ENCODE data around the gene IFITM2. TPM values are rescaled to one million over a fixed set of nuclear protein-coding genes. Genes with fewer than 3 reads are reported as not detected.
A peak's percentile ranks its signal among the peaks of the same experiment; 100 is the strongest.
"Not testable (repeated sequence)": the region's sequence is repeated elsewhere in the genome, so short reads cannot be mapped to it uniquely, and the experiment has no call there.

The IFITM2 gene
- total RNA-seq, 1 donor from 2014 or later: 780 TPM

DNA sequence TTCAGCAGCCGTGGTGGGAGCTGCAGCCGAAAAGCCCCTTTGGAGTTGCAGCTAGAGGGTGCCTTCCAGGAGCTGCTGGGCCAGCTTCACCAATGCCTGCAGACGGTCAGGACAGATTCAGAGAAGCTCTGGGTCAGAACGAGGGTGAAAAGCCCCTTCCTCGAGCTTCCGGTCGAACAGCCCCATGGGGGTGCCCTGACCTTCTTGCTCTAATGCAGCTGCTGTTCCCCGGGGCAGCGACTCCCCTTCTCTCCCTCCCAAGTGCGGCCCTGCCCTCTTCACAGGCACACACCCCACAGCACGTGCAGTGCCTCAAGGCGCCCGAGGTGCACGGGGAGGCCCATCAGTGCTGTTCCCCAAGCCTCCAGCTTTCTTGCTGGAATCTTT lies 22.7 kb downstream of the IFITM2 start:
- no peak for DNase-seq (ENCODE audit: extremely low spot score in 2 of 2)
- H3K36me3 ChIP-seq: no peaks in the 10 kb centered on the region
- H3K4me1 ChIP-seq: peaks cover 44% of the 10 kb centered on the region
- intact Hi-C loops (cut with DNase I): no loop called here
- no peak overlapping the region for H3K4me3 ChIP-seq
- H3K27ac ChIP-seq: no peak overlapping the region
- H3K9me3 ChIP-seq: no peaks in the 10 kb centered on the region
- TF ChIP-seq POLR2A (IDR thresholded peaks at IDR 0.05) (no peak), POLR2AphosphoS5 (IDR thresholded peaks at IDR 0.05; ENCODE audit: insufficient read depth in 1 of 2, low read depth in 1 of 2) (no peak)
- TF ChIP-seq, protein P1, sequence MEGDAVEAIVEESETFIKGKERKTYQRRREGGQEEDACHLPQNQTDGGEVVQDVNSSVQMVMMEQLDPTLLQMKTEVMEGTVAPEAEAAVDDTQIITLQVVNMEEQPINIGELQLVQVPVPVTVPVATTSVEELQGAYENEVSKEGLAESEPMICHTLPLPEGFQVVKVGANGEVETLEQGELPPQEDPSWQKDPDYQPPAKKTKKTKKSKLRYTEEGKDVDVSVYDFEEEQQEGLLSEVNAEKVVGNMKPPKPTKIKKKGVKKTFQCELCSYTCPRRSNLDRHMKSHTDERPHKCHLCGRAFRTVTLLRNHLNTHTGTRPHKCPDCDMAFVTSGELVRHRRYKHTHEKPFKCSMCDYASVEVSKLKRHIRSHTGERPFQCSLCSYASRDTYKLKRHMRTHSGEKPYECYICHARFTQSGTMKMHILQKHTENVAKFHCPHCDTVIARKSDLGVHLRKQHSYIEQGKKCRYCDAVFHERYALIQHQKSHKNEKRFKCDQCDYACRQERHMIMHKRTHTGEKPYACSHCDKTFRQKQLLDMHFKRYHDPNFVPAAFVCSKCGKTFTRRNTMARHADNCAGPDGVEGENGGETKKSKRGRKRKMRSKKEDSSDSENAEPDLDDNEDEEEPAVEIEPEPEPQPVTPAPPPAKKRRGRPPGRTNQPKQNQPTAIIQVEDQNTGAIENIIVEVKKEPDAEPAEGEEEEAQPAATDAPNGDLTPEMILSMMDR (IDR thresholded peaks at IDR 0.05): no peak
- no peaks in the 10 kb centered on the region for H3K27me3 ChIP-seq

DNA sequence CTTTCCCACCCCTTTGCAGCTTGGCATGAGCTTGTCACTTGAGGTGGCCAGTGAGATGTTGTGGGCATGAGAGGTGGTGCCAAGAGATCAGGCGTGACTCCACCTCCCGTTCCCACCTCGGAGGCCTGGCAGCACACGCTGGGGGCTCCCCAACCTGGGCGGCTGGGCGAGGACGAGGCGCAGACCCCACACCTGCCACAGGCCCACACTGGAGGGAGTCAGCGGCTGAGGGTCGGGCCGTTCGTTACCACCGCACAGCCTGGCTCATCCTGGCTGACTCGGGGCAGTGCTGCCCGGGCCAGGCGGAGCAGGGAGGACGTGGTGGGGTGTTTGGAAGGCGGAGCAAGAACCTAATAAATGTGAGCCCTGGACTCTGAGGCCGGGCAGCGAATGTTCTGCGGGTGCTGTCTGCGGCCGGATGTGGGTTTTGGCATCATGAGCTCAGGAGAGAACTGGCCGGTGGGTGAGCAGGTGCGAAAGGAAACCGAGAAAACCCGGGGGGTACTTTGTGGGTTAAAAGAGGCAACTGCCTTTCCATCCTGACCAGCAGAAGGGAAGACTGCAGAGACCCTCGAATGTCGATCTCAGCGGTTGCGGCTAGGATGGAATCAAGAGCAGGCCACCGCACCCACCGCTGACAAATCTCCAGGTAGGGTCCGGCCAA lies 23.2 kb downstream of the IFITM2 start:
- peaks cover 45% of the 10 kb centered on the region for H3K4me1 ChIP-seq
- no peak overlapping the region for H3K27ac ChIP-seq
- intact Hi-C loops (cut with DNase I): no loop called here
- TF ChIP-seq POLR2AphosphoS5 (IDR thresholded peaks at IDR 0.05; ENCODE audit: insufficient read depth in 1 of 2, low read depth in 1 of 2) (no peak), POLR2A (IDR thresholded peaks at IDR 0.05) (no peak)
- TF ChIP-seq, protein P1 (IDR thresholded peaks at IDR 0.05): no peak
- no peak for DNase-seq (ENCODE audit: extremely low spot score in 2 of 2)
- H3K36me3 ChIP-seq: no peaks in the 10 kb centered on the region
- no peaks in the 10 kb centered on the region for H3K9me3 ChIP-seq
- no peaks in the 10 kb centered on the region for H3K27me3 ChIP-seq
- no peak overlapping the region for H3K4me3 ChIP-seq

DNA sequence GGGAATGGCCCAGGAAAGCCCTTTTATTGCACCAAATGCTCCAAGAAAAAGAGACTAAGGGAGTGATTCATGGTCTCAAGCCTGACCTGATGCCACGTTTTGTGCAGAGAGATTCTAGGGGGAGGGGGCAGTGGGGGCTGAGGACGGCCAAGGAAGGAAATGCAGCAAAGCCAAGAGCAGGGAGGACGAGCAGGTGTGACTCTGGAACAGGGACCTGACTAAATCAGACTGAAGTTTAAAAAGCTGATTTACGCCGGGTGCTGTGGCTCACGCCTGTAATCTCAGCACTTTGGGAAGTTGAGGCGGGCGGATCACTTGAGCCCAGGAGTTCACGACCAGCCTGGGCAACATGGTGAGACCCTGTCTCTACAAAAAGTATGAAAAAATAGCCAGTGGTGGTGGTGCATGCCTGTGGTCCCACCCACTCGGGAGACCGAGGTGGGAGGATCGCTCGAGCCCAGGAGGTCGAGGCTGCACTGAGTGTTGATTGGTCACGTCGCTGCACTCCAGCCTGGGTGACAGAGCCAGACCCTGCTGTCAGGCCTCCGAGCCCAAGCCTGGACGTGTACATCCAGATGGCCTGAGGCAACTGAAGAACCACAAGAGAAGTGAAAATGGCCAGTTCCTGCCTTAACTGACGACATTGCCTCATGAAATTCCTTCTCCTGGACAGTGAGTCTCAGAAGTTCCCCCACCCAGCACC lies 23.9 kb downstream of the IFITM2 start:
- H3K27me3 ChIP-seq: no peaks in the 10 kb centered on the region
- H3K9me3 ChIP-seq: no peaks in the 10 kb centered on the region
- peaks cover 45% of the 10 kb centered on the region for H3K4me1 ChIP-seq
- no peak for DNase-seq (ENCODE audit: extremely low spot score in 2 of 2)
- H3K36me3 ChIP-seq: no peaks in the 10 kb centered on the region
- intact Hi-C loops (cut with DNase I): no loop called here
- H3K4me3 ChIP-seq: no peak overlapping the region
- no peak overlapping the region for H3K27ac ChIP-seq
- TF ChIP-seq POLR2A (IDR thresholded peaks at IDR 0.05) (no peak), POLR2AphosphoS5 (IDR thresholded peaks at IDR 0.05; ENCODE audit: insufficient read depth in 1 of 2, low read depth in 1 of 2) (no peak)
- TF ChIP-seq, protein P1 (IDR thresholded peaks at IDR 0.05): no peak

DNA sequence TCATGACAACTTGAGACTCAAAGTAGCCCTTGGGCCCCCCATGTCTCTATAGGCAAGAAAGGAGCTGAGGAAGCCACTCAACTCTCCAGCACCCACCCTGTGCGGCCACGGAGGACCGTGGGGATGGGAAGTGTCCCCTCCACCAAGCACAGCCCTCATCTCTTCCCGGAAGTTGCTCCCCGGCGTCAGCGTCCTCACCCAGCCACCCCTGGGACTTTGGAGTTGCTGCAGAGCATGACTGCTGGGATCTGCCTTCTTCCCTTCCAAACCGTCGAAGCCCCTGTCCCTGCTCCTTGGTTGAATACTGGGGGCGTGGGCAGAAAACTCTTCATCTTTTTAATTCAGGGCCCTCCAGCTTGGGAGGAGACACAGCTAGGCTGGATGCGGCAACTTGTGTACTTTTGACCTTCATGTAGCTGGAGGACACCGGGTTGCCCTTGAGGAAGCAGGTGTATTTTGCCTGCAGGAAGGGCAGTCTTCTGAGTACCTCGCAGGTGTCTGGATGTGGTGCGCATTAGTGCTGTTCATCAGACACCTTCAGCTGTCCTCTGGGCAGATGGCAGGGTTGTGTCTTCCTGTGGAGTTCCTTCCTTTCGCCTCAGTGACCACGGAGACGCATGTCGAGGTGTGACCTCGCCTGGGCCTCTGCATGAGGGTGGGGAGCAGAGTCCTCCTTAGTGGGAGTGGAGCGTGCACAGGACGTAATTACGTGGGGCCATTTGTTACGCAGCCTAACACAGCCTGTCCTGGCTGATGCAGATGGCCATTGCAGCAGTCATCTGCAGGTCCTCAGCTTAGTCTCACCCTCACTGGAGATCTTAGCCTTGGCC lies 25.2 kb downstream of the IFITM2 start:
- TF ChIP-seq POLR2AphosphoS5 (IDR thresholded peaks at IDR 0.05; ENCODE audit: insufficient read depth in 1 of 2, low read depth in 1 of 2) (no peak), POLR2A (IDR thresholded peaks at IDR 0.05) (no peak)
- TF ChIP-seq, protein P1 (IDR thresholded peaks at IDR 0.05): no peak
- H3K36me3 ChIP-seq: no peaks in the 10 kb centered on the region
- H3K27ac ChIP-seq: no peak overlapping the region
- intact Hi-C loops (cut with DNase I): no loop called here
- H3K9me3 ChIP-seq: no peaks in the 10 kb centered on the region
- H3K4me3 ChIP-seq: no peak overlapping the region
- no peaks in the 10 kb centered on the region for H3K27me3 ChIP-seq
- no peak for DNase-seq (ENCODE audit: extremely low spot score in 2 of 2)
- H3K4me1 ChIP-seq: peaks cover 40% of the 10 kb centered on the region

DNA sequence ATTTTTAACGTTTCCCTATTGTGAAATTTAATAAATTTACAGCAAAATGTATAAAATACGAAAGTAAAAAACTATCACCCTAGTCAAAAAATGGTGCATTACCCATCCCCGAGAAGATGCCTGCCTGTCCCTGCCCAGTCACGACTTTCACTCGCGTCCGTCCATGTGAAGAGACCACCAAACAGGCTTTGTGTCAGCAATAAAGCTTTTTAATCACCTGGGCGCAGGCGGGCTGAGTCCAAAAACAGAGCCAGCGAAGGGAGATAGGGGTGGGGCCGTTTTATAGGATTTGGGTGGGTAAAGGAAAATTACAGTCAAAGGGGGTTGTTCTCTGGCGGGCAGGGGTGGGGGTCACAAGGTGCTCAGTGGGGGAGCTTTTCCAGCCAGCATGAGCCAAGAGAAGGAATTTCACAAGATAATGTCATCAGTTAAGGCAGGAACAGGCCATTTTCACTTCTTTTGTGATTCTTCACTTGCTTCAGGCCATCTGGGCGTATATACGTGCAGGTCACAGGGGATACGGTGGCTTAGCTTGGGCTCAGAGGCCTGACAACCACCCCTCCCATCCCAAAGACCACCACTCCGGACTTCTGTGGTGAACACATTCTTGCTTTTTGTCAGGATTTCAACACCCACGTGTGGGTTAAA lies 26.1 kb downstream of the IFITM2 start:
- H3K4me3 ChIP-seq; intact Hi-C loops (cut with DNase I); H3K9me3 ChIP-seq; H3K36me3 ChIP-seq; H3K27me3 ChIP-seq; DNase-seq (ENCODE audit: extremely low spot score in 2 of 2): not testable (repeated sequence)
- H3K4me1 ChIP-seq: peaks cover 38% of the 10 kb centered on the region
- H3K27ac ChIP-seq: peak overlapping the region; percentile 90
